ENCODE data around the gene CFAP210. TPM values are rescaled to one million over a fixed set of nuclear protein-coding genes. Genes with fewer than 3 reads are reported as not detected.

The CFAP210 gene
- total RNA-seq, 6 donors from 2014 or later: 1.4 to 14.7 (median 2.6) TPM; not detected in 1

DNA sequence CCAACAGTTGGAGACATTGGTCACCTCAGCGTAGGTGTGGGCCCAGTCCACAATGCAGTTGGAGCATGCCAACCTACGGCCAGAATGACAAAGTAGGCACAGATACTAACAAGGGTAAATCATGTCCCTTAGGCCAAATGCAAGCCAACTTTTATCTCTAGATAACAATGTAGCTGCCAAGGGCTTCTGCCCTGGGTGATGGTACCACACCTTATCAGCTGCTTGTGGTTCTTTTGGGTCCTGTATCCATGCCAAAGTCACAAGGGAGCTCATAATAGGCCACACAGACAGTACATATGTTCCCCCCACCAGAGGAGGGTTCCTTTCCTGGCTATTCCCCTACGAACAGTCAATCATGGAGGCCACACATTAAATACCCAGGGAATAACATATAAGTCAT lies 19.1 kb upstream of the CFAP210 start:
- no peak for DNase-seq
- 98 to 100% methylated on average over 3 of the region's 3 CpGs for WGBS, 2 donors

DNA sequence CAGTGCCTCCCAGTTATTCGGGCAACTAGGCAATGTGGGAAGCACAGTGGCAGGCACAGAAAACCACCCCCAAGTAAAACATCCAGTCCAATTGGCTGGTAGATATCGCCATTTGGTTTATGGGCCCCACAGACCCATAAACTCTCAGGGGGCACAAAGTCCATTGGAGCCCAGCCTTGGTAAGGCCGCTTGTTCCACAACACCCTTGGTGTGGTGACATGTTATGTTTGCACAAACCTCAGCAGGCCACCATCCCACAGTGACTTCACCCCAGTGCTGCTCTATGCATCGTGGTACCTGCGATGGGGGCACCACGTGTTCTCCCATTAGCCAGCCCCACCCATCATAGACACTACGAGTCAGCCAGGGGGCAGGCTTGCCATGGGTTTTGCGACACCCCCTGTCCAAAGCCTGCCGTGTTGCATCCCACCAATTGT lies 18.6 kb upstream of the CFAP210 start:
- 93 to 95% methylated on average over 7 to 9 of the region's 9 CpGs for WGBS, 2 donors
- no peak overlapping the region for H3K27ac ChIP-seq
- no peak for TF ChIP-seq POLR2A (IDR thresholded peaks at IDR 0.05)
- TF ChIP-seq EP300 (IDR thresholded peaks at IDR 0.05): no peak
- no peak for TF ChIP-seq POLR2AphosphoS5 (IDR thresholded peaks at IDR 0.05)
- TF ChIP-seq, protein P1, sequence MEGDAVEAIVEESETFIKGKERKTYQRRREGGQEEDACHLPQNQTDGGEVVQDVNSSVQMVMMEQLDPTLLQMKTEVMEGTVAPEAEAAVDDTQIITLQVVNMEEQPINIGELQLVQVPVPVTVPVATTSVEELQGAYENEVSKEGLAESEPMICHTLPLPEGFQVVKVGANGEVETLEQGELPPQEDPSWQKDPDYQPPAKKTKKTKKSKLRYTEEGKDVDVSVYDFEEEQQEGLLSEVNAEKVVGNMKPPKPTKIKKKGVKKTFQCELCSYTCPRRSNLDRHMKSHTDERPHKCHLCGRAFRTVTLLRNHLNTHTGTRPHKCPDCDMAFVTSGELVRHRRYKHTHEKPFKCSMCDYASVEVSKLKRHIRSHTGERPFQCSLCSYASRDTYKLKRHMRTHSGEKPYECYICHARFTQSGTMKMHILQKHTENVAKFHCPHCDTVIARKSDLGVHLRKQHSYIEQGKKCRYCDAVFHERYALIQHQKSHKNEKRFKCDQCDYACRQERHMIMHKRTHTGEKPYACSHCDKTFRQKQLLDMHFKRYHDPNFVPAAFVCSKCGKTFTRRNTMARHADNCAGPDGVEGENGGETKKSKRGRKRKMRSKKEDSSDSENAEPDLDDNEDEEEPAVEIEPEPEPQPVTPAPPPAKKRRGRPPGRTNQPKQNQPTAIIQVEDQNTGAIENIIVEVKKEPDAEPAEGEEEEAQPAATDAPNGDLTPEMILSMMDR (IDR thresholded peaks at IDR 0.05): no peak
- no peak overlapping the region for H3K4me3 ChIP-seq
- H3K4me1 ChIP-seq: peaks cover 17 to 26% (median 23%) of the 10 kb centered on the region in 4 donors
- no peaks in the 10 kb centered on the region for H3K27me3 ChIP-seq
- ATAC-seq (ENCODE audit: low FRiP score in 2 of 2) (no peak), DNase-seq (no peak)
- H3K9me3 ChIP-seq: no peaks in the 10 kb centered on the region
- no peaks in the 10 kb centered on the region for H3K36me3 ChIP-seq

More for the DNA sequence above, 19.1 kb upstream of the CFAP210 start:
- no peak for ATAC-seq (ENCODE audit: low FRiP score in 2 of 2)
- Histone ChIP-seq H3K9me3 (no peaks in the 10 kb centered on the region), H3K27me3 (no peaks in the 10 kb centered on the region), H3K36me3 (no peaks in the 10 kb centered on the region), H3K27ac (no peak overlapping the region), H3K4me3 (no peak overlapping the region), H3K4me1 (peaks cover 17 to 26% (median 23%) of the 10 kb centered on the region in 4 donors)
- no peak for TF ChIP-seq POLR2AphosphoS5 (IDR thresholded peaks at IDR 0.05)
- TF ChIP-seq, protein P1 (IDR thresholded peaks at IDR 0.05): no peak
- no peak for TF ChIP-seq EP300 (IDR thresholded peaks at IDR 0.05)
- TF ChIP-seq POLR2A (IDR thresholded peaks at IDR 0.05): no peak

DNA sequence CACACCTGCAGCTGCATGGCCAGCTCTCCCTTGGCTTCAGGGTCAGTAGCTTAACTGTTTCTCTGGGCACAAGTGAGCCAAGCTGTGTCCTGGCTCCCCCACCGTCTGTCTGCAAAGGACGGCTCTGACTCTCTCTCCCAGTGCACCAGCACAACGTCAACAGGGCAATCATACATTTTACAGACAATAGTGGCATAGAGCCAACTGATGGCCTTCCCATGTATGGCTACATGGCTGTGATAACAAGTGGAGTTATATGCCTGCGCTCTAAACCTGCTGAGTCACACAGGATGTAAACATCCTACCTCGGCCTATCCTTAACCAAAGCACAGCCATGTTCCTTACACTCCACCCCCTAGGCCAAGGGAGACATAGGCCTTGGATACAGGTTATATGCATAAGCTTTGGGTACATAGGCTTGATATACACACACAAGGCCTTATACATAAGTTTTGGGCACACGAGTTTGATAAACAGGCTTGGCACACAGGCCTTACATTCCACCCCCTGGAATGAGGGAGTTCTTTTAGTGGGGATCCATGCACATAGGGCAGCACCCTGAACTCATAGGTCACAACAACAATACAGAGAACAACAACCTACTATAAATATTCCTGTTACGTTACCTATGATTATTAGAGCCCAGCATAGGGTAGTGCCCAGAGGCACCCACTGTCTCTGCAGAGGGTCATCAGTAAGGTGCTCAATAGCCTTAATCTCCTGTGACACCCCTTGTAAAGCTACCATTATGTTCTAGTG lies 17.7 kb upstream of the CFAP210 start:
- no peak for DNase-seq

DNA sequence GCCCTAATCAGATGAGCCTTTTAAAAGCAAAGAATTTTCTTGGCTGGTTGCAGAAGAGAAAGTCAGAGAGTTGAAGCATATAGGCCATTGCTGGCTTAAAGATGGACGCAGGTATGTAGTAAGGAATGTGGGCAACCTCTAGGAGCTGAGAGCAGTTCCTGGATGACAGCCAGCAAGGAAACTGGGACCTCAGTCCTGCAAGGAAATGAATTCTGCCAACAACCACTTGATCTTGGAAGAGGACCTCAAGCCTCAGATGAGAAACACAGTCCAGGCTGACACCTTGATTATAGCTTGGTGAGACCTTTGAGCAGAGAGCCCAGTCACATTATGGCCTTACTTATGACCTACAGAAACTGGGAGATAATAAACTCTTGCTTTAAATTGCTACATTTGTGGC lies 15.8 kb upstream of the CFAP210 start:
- H3K4me1 ChIP-seq: peaks cover 2 to 12% (median 6%) of the 10 kb centered on the region in 4 donors
- DNase-seq (peak in 1 of 2 donors; percentile 83), ATAC-seq (ENCODE audit: low FRiP score in 2 of 2) (peak; percentile 32 to 68)
- TF ChIP-seq EP300 (IDR thresholded peaks at IDR 0.05) (no peak), POLR2AphosphoS5 (IDR thresholded peaks at IDR 0.05) (no peak), POLR2A (IDR thresholded peaks at IDR 0.05) (no peak)
- TF ChIP-seq, protein P1 (IDR thresholded peaks at IDR 0.05): no peak
- no peak overlapping the region for H3K27ac ChIP-seq
- no peaks in the 10 kb centered on the region for H3K9me3 ChIP-seq
- H3K4me3 ChIP-seq: no peak overlapping the region
- no peaks in the 10 kb centered on the region for H3K27me3 ChIP-seq
- H3K36me3 ChIP-seq: no peaks in the 10 kb centered on the region
- 36 to 47% methylated on average over 1 of the region's 1 CpG for WGBS, 2 donors

More for the DNA sequence above, 17.7 kb upstream of the CFAP210 start:
- no peak for ATAC-seq (ENCODE audit: low FRiP score in 2 of 2)
- Histone ChIP-seq H3K27me3 (no peaks in the 10 kb centered on the region), H3K36me3 (no peaks in the 10 kb centered on the region), H3K27ac (no peak overlapping the region), H3K4me3 (no peak overlapping the region), H3K4me1 (peaks cover 15 to 22% (median 21%) of the 10 kb centered on the region in 4 donors), H3K9me3 (no peaks in the 10 kb centered on the region)
- TF ChIP-seq POLR2A (IDR thresholded peaks at IDR 0.05) (no peak), POLR2AphosphoS5 (IDR thresholded peaks at IDR 0.05) (no peak), EP300 (IDR thresholded peaks at IDR 0.05) (no peak)
- TF ChIP-seq, protein P1 (IDR thresholded peaks at IDR 0.05): no peak
- WGBS, 2 donors: 73 to 83% methylated on average over 4 to 7 of the region's 7 CpGs

All from upper lobe of left lung (tissue), 6 donors.